HFFc6 (cell line): ENCODE data around the gene CACNA1H. TPM values are rescaled to one million over a fixed set of nuclear protein-coding genes. Genes with fewer than 3 reads are reported as not detected.

Experiments used
- DNase-seq: peaks from one replicate; pipeline ENCODE4 v3.0.0-alpha.2; 2018
- H3K27ac Mint-ChIP-seq: 2 replicates; pipeline ENCODE4 v1.8.0; 2020; ENCODE audit warnings: mild to moderate bottlenecking, mixed read lengths
- H3K27me3 Mint-ChIP-seq: 2 replicates; pipeline ENCODE4 v1.8.0; 2021; ENCODE audit warnings: mild to moderate bottlenecking, moderate library complexity, mixed read lengths; ENCODE audit not compliant: insufficient read depth
- H3K36me3 Mint-ChIP-seq: 2 replicates; pipeline ENCODE4 v1.8.0; 2021; ENCODE audit warnings: low read depth, mixed read lengths
- H3K4me1 Mint-ChIP-seq: 2 replicates; pipeline ENCODE4 v1.8.0; 2020; ENCODE audit warnings: low read depth, mixed read lengths
- H3K4me3 Mint-ChIP-seq: 2 replicates; pipeline ENCODE4 v1.8.0; 2020; ENCODE audit warnings: mild to moderate bottlenecking, moderate library complexity, mixed read lengths
- H3K9me3 Mint-ChIP-seq: 2 replicates; pipeline ENCODE4 v1.8.0; 2020; ENCODE audit warnings: mild to moderate bottlenecking, mixed read lengths
- CTCF ChIP-seq: fragments of 200-600 bp; sonication (generic); IDR thresholded peaks from 2 replicates; pipeline ENCODE4 v1.5.0; 2021; ENCODE audit warnings: antibody characterized with exemption, mild to moderate bottlenecking
- total RNA-seq, 6 experiments: library from RNA; stranded (reverse); fragmentation: NEBNext Ultra II Directional; extraction: Animal tissue kit (Norgen Biotek cat#: 25700); gene quantifications; 2 replicates in 1 of 6; 3 replicates in 5 of 6; pipeline ENCODE4 v1.2.3, GENCODE V29; 2021

The CACNA1H gene
- total RNA-seq, 6 experiments from 2014 or later, result 0.03 to 0.05 TPM; not detected in 4

- TF ChIP-seq CTCF, result no peak
- Mint-ChIP-seq H3K27ac (no peak overlapping the region), H3K9me3 (no peaks in the 10 kb centered on the region), H3K27me3 (peaks cover 7% of the 10 kb centered on the region), H3K4me1 (0 out of 2 replicates have a peak, but pooled peaks cover 5% of the 10 kb centered on the region), H3K36me3 (no peaks in the 10 kb centered on the region), H3K4me3 (no peak overlapping the region)
- no peak for DNase-seq
Measured at GRCh38 chr16:1135459-1135825, 17.5 kb upstream of the CACNA1H start.

GRCh38 chr16:1137604-1138003, 15.3 kb upstream of the CACNA1H start:
- Mint-ChIP-seq H3K9me3 (no peaks in the 10 kb centered on the region), H3K27me3 (peaks cover 13% of the 10 kb centered on the region), H3K36me3 (no peaks in the 10 kb centered on the region), H3K4me3 (no peak overlapping the region), H3K27ac (no peak overlapping the region), H3K4me1 (0 out of 2 replicates have a peak, but pooled peaks cover 5% of the 10 kb centered on the region)
- no peak for DNase-seq
- no peak for TF ChIP-seq CTCF

- Mint-ChIP-seq H3K4me3 (no peak overlapping the region), H3K27me3 (peaks cover 15% of the 10 kb centered on the region), H3K9me3 (no peaks in the 10 kb centered on the region), H3K4me1 (0 out of 2 replicates have a peak, but pooled peaks cover 5% of the 10 kb centered on the region), H3K36me3 (no peaks in the 10 kb centered on the region), H3K27ac (no peak overlapping the region)
- no peak for TF ChIP-seq CTCF
- no peak for DNase-seq
Measured at GRCh38 chr16:1140582-1141162, 12.2 kb upstream of the CACNA1H start.

GRCh38 chr16:1141191-1141590, 11.7 kb upstream of the CACNA1H start:
- no peak for TF ChIP-seq CTCF
- H3K27ac Mint-ChIP-seq, result no peak overlapping the region
- DNase-seq, result no peak
- no peaks in the 10 kb centered on the region for H3K9me3 Mint-ChIP-seq
- H3K27me3 Mint-ChIP-seq, result peaks cover 15% of the 10 kb centered on the region
- no peaks in the 10 kb centered on the region for H3K36me3 Mint-ChIP-seq
- H3K4me3 Mint-ChIP-seq, result no peak overlapping the region
- 0 out of 2 replicates have a peak, but pooled peaks cover 3% of the 10 kb centered on the region for H3K4me1 Mint-ChIP-seq

- Mint-ChIP-seq H3K27ac (no peak overlapping the region), H3K36me3 (no peaks in the 10 kb centered on the region), H3K9me3 (no peaks in the 10 kb centered on the region), H3K4me1 (no peaks in the 10 kb centered on the region), H3K27me3 (peaks cover 15% of the 10 kb centered on the region), H3K4me3 (no peak overlapping the region)
- no peak for TF ChIP-seq CTCF
- no peak for DNase-seq
Measured at GRCh38 chr16:1141716-1142115, 11.2 kb upstream of the CACNA1H start.

- Mint-ChIP-seq H3K27me3 (peaks cover 15% of the 10 kb centered on the region), H3K9me3 (no peaks in the 10 kb centered on the region), H3K36me3 (no peaks in the 10 kb centered on the region), H3K4me1 (no peaks in the 10 kb centered on the region), H3K27ac (no peak overlapping the region), H3K4me3 (no peak overlapping the region)
- TF ChIP-seq CTCF, result no peak
- no peak for DNase-seq
Measured at GRCh38 chr16:1142911-1143310, 10.0 kb upstream of the CACNA1H start.
